GM06990 (cell line): ENCODE results near the gene ALAS1.

Experiments
- DNase-seq: peaks from one replicate; pipeline ENCODE4 v3.0.0-alpha.2; 2011; ENCODE audit not compliant: insufficient read length; ENCODE audit errors: extremely low read depth
- H3K27me3 ChIP-seq: replicated peaks from 2 replicates; pipeline ENCODE4 v1.6.0; 2011; ENCODE audit warnings: low read length; ENCODE audit not compliant: control insufficient read depth, insufficient read depth
- H3K36me3 ChIP-seq: 2 replicates; pipeline ENCODE4 v1.5.1; 2011; ENCODE audit warnings: low read length; ENCODE audit not compliant: control insufficient read depth, insufficient read depth
- H3K4me3 ChIP-seq: replicated peaks from 2 replicates; pipeline ENCODE4 v1.5.1; 2011; ENCODE audit warnings: low read depth, mild to moderate bottlenecking, control low read depth, low read length
- TF ChIP-seq, protein P1 (sequence below): IDR thresholded peaks from 2 replicates; pipeline ENCODE4 v1.5.1; 2011; ENCODE audit warnings: low read length, control low read depth, mild to moderate bottlenecking, inconsistent platforms; ENCODE audit not compliant: insufficient read depth, poor library complexity, severe bottlenecking

The ALAS1 gene

DNA sequence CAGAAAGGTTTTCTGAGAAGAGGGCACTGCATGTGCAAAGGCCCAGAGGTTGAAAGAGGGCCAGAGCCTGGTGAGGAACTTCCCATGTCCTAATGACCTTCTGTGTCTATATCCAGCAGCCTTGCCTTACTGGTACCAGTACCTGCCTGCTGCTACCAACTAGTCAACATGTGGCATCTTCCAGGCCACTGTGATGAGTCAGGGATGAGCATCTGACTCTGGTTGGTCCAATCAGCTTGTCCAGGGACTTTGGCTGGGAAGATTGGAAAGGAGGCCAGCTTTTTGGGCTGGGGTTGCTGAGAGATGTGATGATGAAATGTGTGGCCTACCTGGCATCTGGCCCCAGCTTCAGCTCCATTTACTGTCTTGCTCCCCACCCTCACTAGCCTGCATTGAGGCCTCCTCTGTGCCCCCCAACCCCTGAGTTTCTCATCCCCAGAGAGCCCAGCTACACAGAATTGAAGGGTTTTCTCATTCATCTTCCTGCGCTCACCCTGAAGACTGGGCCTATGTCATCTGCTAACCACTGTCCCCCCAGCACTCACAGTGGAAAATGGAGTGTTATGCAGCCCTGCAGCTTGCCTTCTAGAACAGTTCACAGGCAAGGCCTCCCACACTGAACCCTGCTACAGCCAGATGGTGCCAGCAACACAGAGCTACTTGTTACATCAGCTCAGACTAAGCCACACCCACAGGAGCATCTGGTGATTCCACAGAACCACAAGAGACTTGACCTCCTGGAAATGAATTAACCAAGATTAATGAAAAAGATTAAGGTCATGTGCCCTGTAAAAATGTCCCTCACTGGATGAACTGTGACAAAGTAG is 42.3 kb downstream of the ALAS1 start:
- no peak for DNase-seq
- Histone ChIP-seq H3K4me3 (peak overlapping the region; percentile 94), H3K36me3 (peaks cover 4% of the 10 kb centered on the region), H3K27me3 (no peaks in the 10 kb centered on the region)
- TF ChIP-seq, protein P1, sequence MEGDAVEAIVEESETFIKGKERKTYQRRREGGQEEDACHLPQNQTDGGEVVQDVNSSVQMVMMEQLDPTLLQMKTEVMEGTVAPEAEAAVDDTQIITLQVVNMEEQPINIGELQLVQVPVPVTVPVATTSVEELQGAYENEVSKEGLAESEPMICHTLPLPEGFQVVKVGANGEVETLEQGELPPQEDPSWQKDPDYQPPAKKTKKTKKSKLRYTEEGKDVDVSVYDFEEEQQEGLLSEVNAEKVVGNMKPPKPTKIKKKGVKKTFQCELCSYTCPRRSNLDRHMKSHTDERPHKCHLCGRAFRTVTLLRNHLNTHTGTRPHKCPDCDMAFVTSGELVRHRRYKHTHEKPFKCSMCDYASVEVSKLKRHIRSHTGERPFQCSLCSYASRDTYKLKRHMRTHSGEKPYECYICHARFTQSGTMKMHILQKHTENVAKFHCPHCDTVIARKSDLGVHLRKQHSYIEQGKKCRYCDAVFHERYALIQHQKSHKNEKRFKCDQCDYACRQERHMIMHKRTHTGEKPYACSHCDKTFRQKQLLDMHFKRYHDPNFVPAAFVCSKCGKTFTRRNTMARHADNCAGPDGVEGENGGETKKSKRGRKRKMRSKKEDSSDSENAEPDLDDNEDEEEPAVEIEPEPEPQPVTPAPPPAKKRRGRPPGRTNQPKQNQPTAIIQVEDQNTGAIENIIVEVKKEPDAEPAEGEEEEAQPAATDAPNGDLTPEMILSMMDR = peak; percentile 27

DNA sequence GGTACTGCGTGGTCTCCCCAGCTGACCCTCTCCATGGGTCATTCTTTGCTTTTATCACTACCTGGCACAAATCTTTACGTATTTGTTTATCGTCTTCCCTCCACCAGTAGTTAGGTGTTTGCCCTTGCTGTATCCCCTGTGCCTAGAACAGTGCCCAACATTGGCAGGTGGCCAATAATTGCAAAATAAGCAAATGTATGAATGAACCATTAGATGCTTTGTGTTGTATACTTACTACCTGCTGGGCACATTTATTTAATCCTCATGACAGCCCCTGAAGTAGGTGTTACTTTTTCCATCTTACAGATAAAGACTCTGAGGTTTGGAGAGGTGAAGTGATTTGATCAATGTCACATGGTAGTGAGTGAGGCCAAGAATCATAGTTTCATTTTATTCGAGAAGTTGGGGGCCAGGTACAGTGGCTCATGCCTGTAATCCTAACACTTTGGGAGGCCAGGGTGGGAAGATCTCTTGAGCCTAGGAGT is 43.0 kb downstream of the ALAS1 start:
- TF ChIP-seq, protein P1 = no peak
- Histone ChIP-seq H3K4me3 (no peak overlapping the region), H3K27me3 (no peaks in the 10 kb centered on the region), H3K36me3 (no peaks in the 10 kb centered on the region; the same call in 1 of the 2 replicates)
- no peak for DNase-seq

DNA sequence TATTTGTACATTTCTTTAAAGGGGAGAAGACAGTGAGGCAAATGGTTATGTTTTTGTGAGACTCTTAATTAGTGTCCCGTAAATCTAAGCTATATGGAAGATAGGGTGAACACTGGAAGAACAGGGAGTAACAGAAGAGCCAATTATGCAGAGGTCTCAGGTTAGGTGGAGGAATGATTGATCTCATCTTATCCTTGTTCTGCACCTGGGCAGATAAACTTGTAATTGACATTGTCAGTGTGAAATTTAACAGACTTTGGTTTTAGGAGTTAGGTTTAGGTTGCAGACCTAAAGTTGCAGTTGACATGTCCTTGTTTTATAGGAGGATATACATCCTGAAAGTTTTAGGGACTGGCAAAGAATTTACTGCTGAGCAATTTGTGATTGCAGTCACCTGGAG is 44.1 kb downstream of the ALAS1 start:
- no peak for DNase-seq
- Histone ChIP-seq H3K27me3 (no peaks in the 10 kb centered on the region), H3K36me3 (no peaks in the 10 kb centered on the region), H3K4me3 (no peak overlapping the region)
- TF ChIP-seq, protein P1 = no peak

DNA sequence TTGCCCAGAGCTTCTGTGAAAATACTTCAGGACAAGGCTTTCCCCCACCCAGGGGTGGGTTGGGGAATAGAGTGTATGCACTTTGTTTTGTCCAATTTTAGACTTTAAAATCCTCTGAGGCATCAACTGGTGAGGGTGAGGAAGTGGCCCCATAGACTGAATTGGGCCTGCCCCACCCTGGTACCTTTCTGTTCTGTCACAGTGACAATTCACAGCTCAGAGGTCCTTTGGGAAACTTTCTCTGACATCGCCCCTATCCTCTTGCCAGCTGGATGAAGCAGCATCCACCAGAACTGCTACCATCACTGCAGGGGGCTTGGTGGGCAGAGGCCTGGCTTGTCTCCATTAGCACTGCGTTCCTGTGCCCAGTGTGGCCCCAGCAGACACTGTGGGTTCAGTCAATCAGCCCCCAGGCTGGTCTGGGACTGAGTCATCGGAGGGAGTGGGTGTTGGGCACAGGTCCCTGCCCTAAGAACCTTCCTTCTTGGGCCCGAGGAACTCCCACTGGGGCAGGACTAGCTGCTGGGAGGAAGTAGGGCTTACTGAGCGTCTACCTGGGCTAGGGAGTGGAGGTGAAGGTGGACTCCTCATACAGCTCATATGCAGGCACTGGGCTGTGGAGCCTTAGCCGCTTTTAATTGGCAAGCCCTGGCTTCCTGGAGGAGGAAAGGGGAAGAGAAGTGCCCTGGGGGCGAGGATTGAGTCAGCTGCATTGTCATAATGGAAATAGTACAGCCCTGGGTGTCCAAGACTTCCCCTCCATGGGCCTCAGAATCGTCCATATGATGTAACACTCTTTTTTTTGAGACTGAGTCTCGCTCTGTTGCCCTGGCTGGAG is 46.0 kb downstream of the ALAS1 start:
- DNase-seq = peak; percentile 82
- TF ChIP-seq, protein P1 = no peak
- Histone ChIP-seq H3K4me3 (peak overlapping the region; percentile 76), H3K27me3 (no peaks in the 10 kb centered on the region), H3K36me3 (peaks cover 6% of the 10 kb centered on the region)

DNA sequence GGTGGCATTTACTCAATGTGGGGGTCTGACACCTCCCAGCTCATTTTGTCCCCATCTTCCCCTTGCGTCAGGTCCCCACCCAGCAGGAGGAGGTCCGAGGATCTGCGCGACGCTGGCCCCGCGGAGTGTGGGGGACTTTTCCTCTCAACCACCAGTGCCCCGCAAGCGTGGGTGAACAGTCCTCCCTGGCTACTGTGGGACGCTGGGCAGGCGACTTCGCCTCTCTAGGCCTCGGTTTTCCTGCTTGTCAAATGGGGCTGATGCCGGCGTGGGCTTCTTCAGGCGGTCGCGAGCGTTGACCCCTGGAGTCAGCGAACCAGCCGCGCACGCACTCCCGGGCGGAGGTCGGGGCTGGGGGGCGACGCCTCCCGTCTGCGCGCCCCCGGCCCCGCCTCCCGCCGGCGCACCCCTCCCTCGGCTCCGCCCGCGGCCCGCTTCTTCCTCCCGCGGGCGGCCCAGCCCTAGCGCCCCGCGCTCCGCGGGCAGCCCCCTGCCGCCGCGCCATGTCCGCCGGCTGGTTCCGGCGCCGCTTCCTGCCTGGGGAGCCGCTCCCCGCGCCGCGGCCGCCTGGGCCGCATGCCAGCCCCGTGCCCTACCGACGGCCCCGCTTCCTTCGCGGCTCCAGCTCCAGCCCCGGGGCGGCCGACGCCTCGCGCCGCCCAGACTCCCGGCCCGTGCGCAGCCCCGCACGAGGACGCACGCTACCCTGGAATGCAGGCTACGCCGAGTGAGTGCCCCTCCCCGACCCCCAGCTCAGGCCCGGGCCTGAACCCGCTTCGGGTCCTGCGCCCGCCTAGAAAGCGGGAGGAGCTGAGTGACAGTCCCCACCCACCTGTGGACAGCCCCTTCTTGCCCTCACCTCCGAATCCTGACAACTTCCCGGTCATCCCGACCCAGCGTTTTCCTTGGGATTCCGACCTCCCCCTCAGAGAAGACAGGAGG is 47.6 kb downstream of the ALAS1 start, which contains the start of gene PPM1M:
PPM1M (plus strand) TSS at position 438 of the 942 bp plus-strand sequence; CDS start at position 504, 66 bp downstream.
- peak within 1 kb of the TSS; percentile 76 for H3K4me3 ChIP-seq
- H3K27me3 ChIP-seq = no peaks in the 10 kb centered on the region
- peak; percentile 73 for DNase-seq
- TF ChIP-seq, protein P1 = no peak
- peaks cover 14% of the 10 kb centered on the region for H3K36me3 ChIP-seq
